ENCODE data around the gene LPCAT1. TPM values are rescaled to one million over a fixed set of nuclear protein-coding genes. Genes with fewer than 3 reads are reported as not detected.

LPCAT1 gene
- total and polyA plus RNA-seq, 2 of the 4 experiments (the other 2 are of a cell fraction), result 17.7 to 33.6 TPM

- Histone ChIP-seq H2BK120ac (ENCODE audit: low read depth, low read length) (no peak overlapping the region), H3K4ac (ENCODE audit: low read depth, low read length) (no peak overlapping the region), H4K8ac (ENCODE audit: low read depth in 2 of 2, low read length in 2 of 2) (no peak overlapping the region), H2AK9ac (replicated peaks; ENCODE audit: low read depth, low read length, poor library complexity) (no peak overlapping the region), H2AFZ (replicated peaks; ENCODE audit: low read length, poor library complexity) (no peak overlapping the region), H3K27ac (ENCODE audit: insufficient read depth, low read length) (no peak overlapping the region), H2BK15ac (ENCODE audit: low read depth, low read length) (no peak overlapping the region), H3K4me3 (ENCODE audit: insufficient read depth, low read depth, low read length) (no peak overlapping the region), H3K9ac (ENCODE audit: low read depth, low read length) (no peak overlapping the region), H3K9me3 (ENCODE audit: control insufficient read depth, insufficient read depth, low read length) (no peaks in the 10 kb centered on the region), H3K18ac (ENCODE audit: low read depth, low read length) (no peak overlapping the region), H3K4me2 (ENCODE audit: low read depth, low read length) (no peak overlapping the region), H3K14ac (replicated peaks; ENCODE audit: low read depth, low read length) (no peak overlapping the region), H3K56ac (ENCODE audit: extremely low read depth, insufficient read depth, low read length) (no peak overlapping the region), H2AK5ac (ENCODE audit: low read depth, low read length) (no peak overlapping the region), H4K5ac (ENCODE audit: low read depth, low read length) (no peak overlapping the region), H4K91ac (ENCODE audit: insufficient read depth, low read depth, low read length) (no peak overlapping the region), H3K79me1 (ENCODE audit: low read depth in 1 of 2, low read length in 2 of 2) (no peaks in the 10 kb centered on the region), H3K4me1 (ENCODE audit: control insufficient read depth, insufficient read depth, low read length) (no peaks in the 10 kb centered on the region), H3K9me1 (ENCODE audit: insufficient read depth, low read length) (peaks cover 10% of the 10 kb centered on the region; the same call in 1 of the 2 replicates), H4K20me1 (ENCODE audit: insufficient read depth, low read length) (no peaks in the 10 kb centered on the region; the same call in 1 of the 2 replicates), H3K23ac (ENCODE audit: low read depth, low read length) (no peak overlapping the region), H2BK5ac (ENCODE audit: low read depth, low read length, poor library complexity, severe bottlenecking) (no peak overlapping the region), H3K27me3 (ENCODE audit: control insufficient read depth, insufficient read depth, low read length) (peaks cover 51% of the 10 kb centered on the region), H2BK20ac (ENCODE audit: low read depth, low read length) (no peak overlapping the region), H3K36me3 (ENCODE audit: control insufficient read depth, insufficient read depth, low read length) (no peaks in the 10 kb centered on the region)
- ChIA-PET POLR2A (ENCODE audit: unreplicated experiment) (no interaction called here), CTCF (no interaction called here)
- 80% methylated on average over 12 of the region's 33 CpGs; no CpG with 5 or more reads in 1 of the 2 experiments for WGBS, 2 experiments (ENCODE audit: extremely low coverage in 2 of 2, insufficient read length in 1 of 2)
- TF ChIP-seq CHD1 (IDR thresholded peaks at IDR 0.05; ENCODE audit: low read depth, low read length) (no peak), CEBPB (IDR thresholded peaks at IDR 0.05; ENCODE audit: low read depth, low read length) (peak; percentile 8; the same call in 1 of the 2 replicates)
- DNase-seq, result no peak
- intact Hi-C loops (cut with micrococcal nuclease), result no loop called here
- dilution Hi-C loops (cut with HindIII; ENCODE audit: low sequenced_read_pairs, unreplicated experiment), result no loop called here
- in situ Hi-C loops (cut with MboI; ENCODE audit: low sequenced_read_pairs), result no loop called here
- BruUV-seq (replicated peaks), result no TSS peak
- no peak for ATAC-seq (ENCODE audit: low read depth)
Observed at GRCh38 chr5:1548702-1549474, 25.1 kb upstream of the LPCAT1 start.

All from IMR-90 (cell line).